ENCODE results near the gene NR3C2.
A peak's percentile ranks its signal among the peaks of the same experiment; 100 is the strongest.

NR3C2 gene

GRCh38 chr4:148030193-148030873, 411.9 kb downstream of the NR3C2 start:
- DNase-seq, result peak; percentile 0

GRCh38 chr4:148029781-148030180, 412.4 kb downstream of the NR3C2 start:
- no peak for DNase-seq

Measured in amniotic stem cell (primary cell).